ENCODE results near the gene USH1C.
A peak's percentile ranks its signal among the peaks of the same experiment; 100 is the strongest.

USH1C gene

GRCh38 chr11:17543574-17544180 lies 539 bp downstream of the USH1C start:
- DNase-seq = no peak

GRCh38 chr11:17543041-17543440 lies 1.2 kb downstream of the USH1C start:
- DNase-seq = no peak

GRCh38 chr11:17542249-17542648 lies 2.0 kb downstream of the USH1C start:
- no peak for DNase-seq

GRCh38 chr11:17541330-17541885 lies 2.8 kb downstream of the USH1C start:
- no peak for DNase-seq

- DNase-seq = no peak
Observed at GRCh38 chr11:17540807-17541206, 3.4 kb downstream of the USH1C start.

DNA sequence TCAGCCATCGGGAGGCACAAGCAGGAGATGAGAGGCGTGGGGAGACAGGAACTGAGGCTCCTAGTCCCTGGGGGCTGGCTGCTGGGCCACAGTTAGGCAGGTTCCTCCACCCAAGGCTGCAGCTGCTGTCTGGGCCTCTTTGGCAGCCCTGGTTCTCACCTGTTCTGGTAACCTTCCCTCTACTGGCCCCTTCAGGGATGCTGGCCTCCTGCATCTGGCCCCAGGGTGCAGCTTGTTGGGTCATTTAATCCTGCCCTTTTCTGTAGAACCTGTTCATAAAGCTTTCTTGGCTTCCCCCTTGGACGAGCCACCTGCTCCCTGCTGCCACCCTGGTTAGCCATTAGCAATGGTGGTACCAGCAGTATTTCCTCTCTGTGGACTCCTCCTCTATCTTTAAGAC lies 5.5 kb downstream of the USH1C start:
- DNase-seq = no peak

GRCh38 chr11:17538054-17538453 lies 6.2 kb downstream of the USH1C start:
- no peak for DNase-seq

- DNase-seq = no peak
Observed at GRCh38 chr11:17537261-17537660, 7.0 kb downstream of the USH1C start.

DNA sequence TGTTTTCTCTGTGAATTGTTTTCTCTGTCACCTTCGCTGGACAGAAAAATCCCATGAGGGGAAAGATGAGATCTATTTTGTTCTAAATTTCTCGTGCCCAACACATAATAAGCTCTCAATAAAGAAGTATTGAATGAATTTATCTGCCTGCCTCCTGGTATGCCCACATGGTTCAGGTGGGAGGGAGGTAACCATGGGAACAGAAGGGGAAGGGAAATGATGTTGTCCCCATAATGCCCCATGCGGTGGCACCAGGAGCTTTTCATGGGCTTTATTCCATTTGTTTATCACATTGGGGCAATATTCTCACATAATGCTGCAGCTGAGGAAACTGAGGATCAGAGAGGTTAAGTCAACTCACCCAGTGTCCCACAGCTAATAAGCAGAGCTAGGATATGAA lies 8.7 kb downstream of the USH1C start:
- DNase-seq = no peak

DNA sequence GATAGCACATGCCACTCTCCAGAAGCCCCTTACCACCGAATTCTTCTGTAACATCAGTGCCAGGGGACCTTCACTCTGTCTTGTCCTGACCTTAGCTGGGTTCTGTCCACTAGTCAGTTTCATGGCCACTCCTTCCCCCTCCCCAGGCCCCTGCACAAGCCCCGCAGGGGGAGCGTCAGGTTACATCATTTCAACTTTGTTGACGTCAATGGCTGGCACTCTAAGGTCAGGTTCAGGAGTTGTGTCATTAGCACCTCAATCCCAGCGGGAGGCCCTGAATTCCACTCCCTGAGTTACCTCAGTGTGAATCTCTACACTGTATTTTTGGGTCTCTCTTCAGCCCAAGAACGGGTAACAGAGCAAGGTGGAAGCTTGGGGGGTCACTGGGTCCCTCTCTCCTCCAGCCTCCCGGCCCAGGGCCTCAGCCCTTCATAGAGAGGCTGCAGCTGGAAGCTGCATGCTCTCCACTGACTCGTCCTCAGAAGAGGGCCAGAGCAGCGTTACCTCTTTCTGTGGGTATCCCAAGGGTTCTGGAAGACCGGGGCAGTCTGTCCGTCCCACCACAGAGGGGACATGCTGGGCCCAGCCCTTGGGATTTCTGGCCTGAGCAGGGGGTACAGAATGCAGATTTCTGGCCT lies 10.3 kb downstream of the USH1C start:
- DNase-seq = no peak

GRCh38 chr11:17533341-17533740 lies 10.9 kb downstream of the USH1C start:
- DNase-seq = no peak

- no peak for DNase-seq
Observed at GRCh38 chr11:17532784-17533183, 11.4 kb downstream of the USH1C start.

GRCh38 chr11:17531636-17532113 lies 12.5 kb downstream of the USH1C start:
- DNase-seq = no peak

DNA sequence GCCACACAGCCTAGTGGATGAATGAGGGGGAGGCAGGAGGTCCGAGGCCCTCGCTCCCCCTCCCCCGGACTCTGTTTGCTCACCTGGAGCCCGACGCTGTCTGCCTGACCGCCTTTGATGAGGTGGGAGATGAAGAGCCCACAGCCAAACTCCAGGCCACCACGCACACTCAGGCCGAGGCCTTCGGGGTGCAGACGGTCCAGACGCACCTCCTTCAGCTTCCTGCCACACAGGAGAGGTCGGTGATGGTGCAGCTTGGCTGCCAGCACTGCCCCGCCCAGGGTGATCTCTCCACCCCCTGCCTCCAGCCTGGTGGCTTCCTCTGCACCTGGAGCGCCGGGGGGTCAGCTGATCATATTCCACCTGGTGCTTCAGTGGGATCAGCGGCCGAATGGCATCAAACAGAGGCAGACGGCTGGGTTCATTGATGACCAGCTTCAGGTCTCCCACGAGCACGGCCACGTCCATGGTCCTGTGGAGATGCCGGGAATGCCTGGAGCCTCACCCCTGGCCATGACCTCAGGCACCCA lies 13.1 kb downstream of the USH1C start:
- no peak for DNase-seq

DNA sequence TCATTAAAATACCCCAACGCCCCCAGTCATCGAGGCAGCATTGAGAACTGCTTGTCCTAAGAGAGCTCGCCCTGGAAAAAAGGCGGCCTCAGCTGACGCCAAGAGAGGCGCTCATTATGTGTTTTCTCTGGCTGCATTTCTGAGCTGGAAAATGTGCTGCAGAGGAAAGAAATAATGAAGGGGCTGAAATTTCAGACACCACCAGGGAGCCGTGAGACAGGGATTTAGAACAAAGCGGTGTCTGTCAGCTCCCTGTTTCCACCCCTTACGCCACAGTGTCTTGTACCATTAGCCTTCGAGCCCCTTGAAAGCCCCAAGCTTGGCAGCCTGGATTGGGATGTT lies 14.4 kb downstream of the USH1C start:
- peak; percentile 72 for DNase-seq

GRCh38 chr11:17528906-17529843 lies 15.0 kb downstream of the USH1C start:
- no peak for DNase-seq

- DNase-seq = no peak
Observed at GRCh38 chr11:17528181-17528691, 16.0 kb downstream of the USH1C start.

GRCh38 chr11:17527628-17527995 lies 16.6 kb downstream of the USH1C start:
- no peak for DNase-seq

- DNase-seq = no peak
Observed at GRCh38 chr11:17526931-17527627, 17.1 kb downstream of the USH1C start.

GRCh38 chr11:17526326-17526725 lies 17.9 kb downstream of the USH1C start:
- no peak for DNase-seq

GRCh38 chr11:17525570-17525969 lies 18.6 kb downstream of the USH1C start:
- DNase-seq = no peak

- DNase-seq = no peak
Observed at GRCh38 chr11:17524221-17524620, 20.0 kb downstream of the USH1C start.

Data from left hindlimb (tissue), 1 donor.